Hepatocyte (in vitro differentiated cells): Measurements from ENCODE around the gene GMEB2. TPM values are rescaled to one million over a fixed set of nuclear protein-coding genes. Genes with fewer than 3 reads are reported as not detected.

Source experiments
- DNase-seq: peaks from one replicate; pipeline ENCODE4 v3.0.0-alpha.2; 2016; ENCODE audit warnings: low spot score
- H2AFZ ChIP-seq: fragments of 200-600 bp; sonication (generic); 2 replicates; pipeline ENCODE4 v1.6.0; 2016; ENCODE audit warnings: antibody characterized with exemption, mild to moderate bottlenecking
- H3K27ac ChIP-seq: fragments of 200-600 bp; sonication (generic); 2 replicates; pipeline ENCODE4 v1.5.1; 2016; ENCODE audit warnings: mild to moderate bottlenecking
- H3K27me3 ChIP-seq: fragments of 200-600 bp; sonication (generic); 2 replicates; pipeline ENCODE4 v1.6.1; 2016
- H3K36me3 ChIP-seq: fragments of 200-600 bp; sonication (generic); replicated peaks from 2 replicates; pipeline ENCODE4 v1.5.1; 2016; ENCODE audit warnings: low read depth; ENCODE audit not compliant: insufficient read depth
- H3K4me1 ChIP-seq: fragments of 200-600 bp; sonication (generic); 2 replicates; pipeline ENCODE4 v1.5.1; 2016; ENCODE audit warnings: mild to moderate bottlenecking, moderate library complexity; ENCODE audit not compliant: insufficient read depth
- H3K4me2 ChIP-seq: fragments of 200-600 bp; sonication (generic); 2 replicates; pipeline ENCODE4 v1.6.0; 2016
- H3K4me3 ChIP-seq: fragments of 200-600 bp; sonication (generic); 2 replicates; pipeline ENCODE4 v1.5.1; 2016; ENCODE audit warnings: mild to moderate bottlenecking
- H3K79me2 ChIP-seq: fragments of 200-600 bp; sonication (generic); 2 replicates; pipeline ENCODE4 v1.6.0; 2017; ENCODE audit warnings: mild to moderate bottlenecking
- H3K9me2 ChIP-seq: fragments of 200-600 bp; sonication (generic); replicated peaks from 2 replicates; pipeline ENCODE4 v1.6.0; 2017; ENCODE audit warnings: mild to moderate bottlenecking; ENCODE audit not compliant: insufficient read depth
- H3K9me3 ChIP-seq: fragments of 200-600 bp; sonication (generic); 2 replicates; pipeline ENCODE4 v1.5.1; 2016; ENCODE audit warnings: low read depth, mild to moderate bottlenecking
- H4K20me1 ChIP-seq: fragments of 200-600 bp; sonication (generic); 2 replicates; pipeline ENCODE4 v1.6.0; 2016; ENCODE audit warnings: mild to moderate bottlenecking; ENCODE audit not compliant: insufficient read depth, poor library complexity, severe bottlenecking
- CTCF ChIP-seq: fragments of 200-600 bp; sonication (generic); IDR thresholded peaks from 2 replicates; pipeline ENCODE4 v1.5.1; 2016; ENCODE audit warnings: antibody characterized with exemption, mild to moderate bottlenecking; ENCODE audit not compliant: poor library complexity
- EZH2 ChIP-seq: fragments of 200-600 bp; sonication (generic); IDR thresholded peaks from 2 replicates; pipeline ENCODE4 v1.6.1; 2016; ENCODE audit warnings: antibody characterized with exemption, mild to moderate bottlenecking, borderline replicate concordance
- EZH2phosphoT487 ChIP-seq: fragments of 200-600 bp; sonication (generic); IDR thresholded peaks from one replicate; pipeline ENCODE4 v1.6.1; 2018; ENCODE audit warnings: antibody characterized with exemption, mild to moderate bottlenecking, low read depth, moderate library complexity; ENCODE audit not compliant: unreplicated experiment, severe bottlenecking
- WGBS: methylation state at CpG from one replicate; pipeline ENCODE4 v1.1.6; 2016; ENCODE audit warnings: low lambda C conversion rate; ENCODE audit errors: missing lambda C conversion rate; 5-methylcytosine and 5-hydroxymethylcytosine counted together
- polyA plus RNA-seq: library from polyadenylated mRNA; unstranded; fragments of >200 nt; fragmentation: Nextera tagmentation; extraction: Ambion mirVana; gene quantifications from 2 replicates; pipeline ENCODE4 v1.2.1, GENCODE V29; 2016
- total RNA-seq: library from RNA; depleted of rRNA; stranded (reverse); fragments of >200 nt; gene quantifications from 2 replicates; pipeline ENCODE4 v1.2.3, GENCODE V29; 2014

GMEB2 gene
- total and polyA plus RNA-seq, 2 experiments from 2014 or later, result 8.7 to 10.7 TPM

- WGBS, result 82% methylated on average over 19 of the region's 19 CpGs
- Histone ChIP-seq H3K27me3 (no peaks in the 10 kb centered on the region), H3K4me3 (no peak overlapping the region), H3K79me2 (no peaks in the 10 kb centered on the region), H3K9me3 (no peaks in the 10 kb centered on the region), H2AFZ (no peak overlapping the region), H3K4me1 (no peaks in the 10 kb centered on the region), H3K27ac (no peak overlapping the region), H3K4me2 (no peak overlapping the region), H3K36me3 (no peaks in the 10 kb centered on the region), H3K9me2 (no peaks in the 10 kb centered on the region), H4K20me1 (no peaks in the 10 kb centered on the region)
- no peak for TF ChIP-seq EZH2
- no peak for TF ChIP-seq EZH2phosphoT487
- TF ChIP-seq CTCF, result no peak
- no peak for DNase-seq
Measured at GRCh38 chr20:63587776-63588591, 38.9 kb downstream of the GMEB2 start.

GRCh38 chr20:63587256-63587655 is 39.6 kb downstream of the GMEB2 start:
- Histone ChIP-seq H3K79me2 (no peaks in the 10 kb centered on the region), H3K27me3 (no peaks in the 10 kb centered on the region), H3K4me1 (no peaks in the 10 kb centered on the region), H3K4me2 (no peak overlapping the region), H2AFZ (no peak overlapping the region), H3K36me3 (no peaks in the 10 kb centered on the region), H3K9me3 (no peaks in the 10 kb centered on the region), H3K4me3 (no peak overlapping the region), H4K20me1 (no peaks in the 10 kb centered on the region), H3K27ac (no peak overlapping the region), H3K9me2 (no peaks in the 10 kb centered on the region)
- TF ChIP-seq EZH2phosphoT487 (no peak), EZH2 (no peak)
- DNase-seq, result no peak
- 91% methylated on average over 12 of the region's 12 CpGs for WGBS

GRCh38 chr20:63586797-63587196 is 40.1 kb downstream of the GMEB2 start:
- Histone ChIP-seq H3K4me2 (no peak overlapping the region), H3K9me2 (no peaks in the 10 kb centered on the region), H3K4me1 (no peaks in the 10 kb centered on the region), H3K79me2 (no peaks in the 10 kb centered on the region), H3K27ac (no peak overlapping the region), H3K4me3 (no peak overlapping the region), H3K9me3 (no peaks in the 10 kb centered on the region), H3K27me3 (no peaks in the 10 kb centered on the region), H3K36me3 (no peaks in the 10 kb centered on the region), H4K20me1 (no peaks in the 10 kb centered on the region), H2AFZ (no peak overlapping the region)
- TF ChIP-seq CTCF (no peak), EZH2phosphoT487 (no peak), EZH2 (no peak)
- no peak for DNase-seq
- 95% methylated on average over 16 of the region's 17 CpGs for WGBS
